Omental fat pad (tissue), 4 donors: ENCODE measurements around the gene CATSPERB. TPM values are rescaled to one million over a fixed set of nuclear protein-coding genes. Genes with fewer than 3 reads are reported as not detected.
"Not testable (repeated sequence)": the region's sequence is repeated elsewhere in the genome, so short reads cannot be mapped to it uniquely, and the experiment has no call there.

Experiments
- ATAC-seq: fragments of 150-250 bp; one replicate; pipeline ENCODE4 v1.9.1; 2016; ENCODE audit warnings: mild to moderate bottlenecking, moderate library complexity; ENCODE audit not compliant: low FRiP score
- DNase-seq: peaks from one replicate; pipeline ENCODE4 v3.0.0-alpha.2; 2019; ENCODE audit warnings: low spot score
- CTCF ChIP-seq, 3 donors: fragments of 450-650 bp; IDR thresholded peaks; one replicate each; pipeline ENCODE4 v1.5.1; 2016 to 2017; ENCODE audit warnings: antibody characterized with exemption in 3 of 3, mild to moderate bottlenecking in 3 of 3, moderate library complexity in 2 of 3
- total RNA-seq, 4 donors: library from RNA; depleted of rRNA; stranded (reverse); fragments of >200 nt; gene quantifications; one replicate each; pipeline ENCODE4 v1.1.0, GENCODE V29; 2016

CATSPERB gene
- total RNA-seq, 4 donors from 2014 or later = 4.5 to 11.5 (median 4.8) TPM

- ATAC-seq (no peak), DNase-seq (no peak)
- TF ChIP-seq CTCF (IDR thresholded peaks at IDR 0.05) = no peak
Observed at GRCh38 chr14:91611528-91611927, 120.4 kb downstream of the CATSPERB start.

- no peak for TF ChIP-seq CTCF (IDR thresholded peaks at IDR 0.05)
- ATAC-seq = no peak
Observed at GRCh38 chr14:91609161-91609560, 122.7 kb downstream of the CATSPERB start.

GRCh38 chr14:91607322-91608047 lies 124.4 kb downstream of the CATSPERB start:
- ATAC-seq (no peak), DNase-seq (no peak)
- TF ChIP-seq CTCF (IDR thresholded peaks at IDR 0.05) = no peak

More at GRCh38 chr14:91609161-91609560, 122.7 kb downstream of the CATSPERB start:
- no peak for DNase-seq

- no peak for DNase-seq
- TF ChIP-seq CTCF (IDR thresholded peaks at IDR 0.05) = no peak
- ATAC-seq = no peak
Observed at GRCh38 chr14:91606851-91607250, 125.0 kb downstream of the CATSPERB start.

- not testable (repeated sequence) for DNase-seq, ATAC-seq
Observed at GRCh38 chr14:91604611-91605010, 127.3 kb downstream of the CATSPERB start.

GRCh38 chr14:91599994-91600393 lies 131.9 kb downstream of the CATSPERB start:
- DNase-seq (no peak), ATAC-seq (no peak)
- TF ChIP-seq CTCF (IDR thresholded peaks at IDR 0.05) = no peak

GRCh38 chr14:91595736-91596135 lies 136.2 kb downstream of the CATSPERB start:
- ATAC-seq (no peak), DNase-seq (no peak)
- TF ChIP-seq CTCF (IDR thresholded peaks at IDR 0.05) = no peak

GRCh38 chr14:91593957-91594356 lies 137.9 kb downstream of the CATSPERB start:
- not testable (repeated sequence) for DNase-seq, ATAC-seq
